ENCODE data around the gene KIAA0825. TPM values are rescaled to one million over a fixed set of nuclear protein-coding genes. Genes with fewer than 3 reads are reported as not detected.

KIAA0825 gene
- total and polyA plus RNA-seq, 4 donors: 0.54 to 4.3 (median 3.7) TPM; not detected in 1

DNA sequence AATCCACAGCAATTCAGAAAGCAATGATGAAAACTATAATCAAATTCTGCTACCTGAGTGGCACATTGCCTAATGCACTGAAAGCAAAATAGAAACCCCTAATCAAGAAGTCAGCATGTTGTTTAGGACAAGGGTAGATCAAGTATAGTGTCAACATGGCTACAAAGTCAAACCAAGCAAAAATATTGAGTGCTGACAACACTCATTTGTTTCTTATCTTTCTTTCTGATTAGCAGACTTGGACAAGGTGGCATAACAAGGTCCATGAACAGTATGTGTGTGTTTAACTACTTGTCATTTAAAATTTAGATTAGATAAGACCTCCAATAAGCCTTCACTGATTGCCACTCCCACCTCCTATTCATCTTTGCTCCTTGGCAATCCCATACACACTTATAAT is 332.4 kb downstream of the KIAA0825 start:
- Histone ChIP-seq H3K4me1 (ENCODE audit: control insufficient read depth in 1 of 2, insufficient read depth in 2 of 2, low read length in 2 of 2) (peaks cover 1 to 3% of the 10 kb centered on the region in 2 donors), H3K4me3 (ENCODE audit: low read length in 2 of 2) (no peak overlapping the region), H3K36me3 (ENCODE audit: control insufficient read depth in 1 of 2, insufficient read depth in 2 of 2, low read length in 1 of 2) (no peaks in the 10 kb centered on the region), H3K9me3 (ENCODE audit: control insufficient read depth, low read length) (no peaks in the 10 kb centered on the region), H3K27ac (ENCODE audit: low read depth in 1 of 2, low read length in 2 of 2) (no peak overlapping the region), H3K27me3 (ENCODE audit: control insufficient read depth in 1 of 2, insufficient read depth in 2 of 2, low read length in 1 of 2) (no peaks in the 10 kb centered on the region)
- intact Hi-C loops (cut with DNase I): no loop called here
- ATAC-seq (ENCODE audit: low FRiP score) (no peak), DNase-seq (no peak)

DNA sequence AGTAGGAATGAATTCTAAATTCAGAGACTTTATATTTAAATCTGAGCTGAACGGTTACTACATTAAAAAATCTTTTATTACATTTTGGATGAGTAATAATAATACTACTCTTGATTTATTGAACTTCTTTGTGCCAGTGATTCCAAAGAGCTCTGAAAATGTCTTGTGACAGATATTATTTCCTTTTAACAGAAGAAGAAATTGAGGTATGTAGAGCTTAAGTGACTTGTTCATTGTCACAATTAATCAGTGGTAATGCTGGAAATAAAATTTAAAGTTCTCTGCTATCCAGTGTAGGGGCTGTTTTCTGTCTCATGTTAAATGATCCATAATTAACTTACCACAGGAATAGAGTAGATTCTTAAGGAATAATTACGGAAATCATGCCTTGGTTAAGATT is 335.3 kb downstream of the KIAA0825 start:
- intact Hi-C loops (cut with DNase I): no loop called here
- DNase-seq: no peak
- no peak for ATAC-seq (ENCODE audit: low FRiP score)
- Histone ChIP-seq H3K9me3 (ENCODE audit: control insufficient read depth, low read length) (no peaks in the 10 kb centered on the region), H3K4me3 (ENCODE audit: low read length in 2 of 2) (no peak overlapping the region), H3K36me3 (ENCODE audit: control insufficient read depth in 1 of 2, insufficient read depth in 2 of 2, low read length in 1 of 2) (no peaks in the 10 kb centered on the region), H3K27ac (ENCODE audit: low read depth in 1 of 2, low read length in 2 of 2) (no peak overlapping the region), H3K27me3 (ENCODE audit: control insufficient read depth in 1 of 2, insufficient read depth in 2 of 2, low read length in 1 of 2) (no peaks in the 10 kb centered on the region), H3K4me1 (ENCODE audit: control insufficient read depth in 1 of 2, insufficient read depth in 2 of 2, low read length in 2 of 2) (no peaks in the 10 kb centered on the region)
- 79 to 80% methylated on average over 2 of the region's 2 CpGs for WGBS, 2 donors

DNA sequence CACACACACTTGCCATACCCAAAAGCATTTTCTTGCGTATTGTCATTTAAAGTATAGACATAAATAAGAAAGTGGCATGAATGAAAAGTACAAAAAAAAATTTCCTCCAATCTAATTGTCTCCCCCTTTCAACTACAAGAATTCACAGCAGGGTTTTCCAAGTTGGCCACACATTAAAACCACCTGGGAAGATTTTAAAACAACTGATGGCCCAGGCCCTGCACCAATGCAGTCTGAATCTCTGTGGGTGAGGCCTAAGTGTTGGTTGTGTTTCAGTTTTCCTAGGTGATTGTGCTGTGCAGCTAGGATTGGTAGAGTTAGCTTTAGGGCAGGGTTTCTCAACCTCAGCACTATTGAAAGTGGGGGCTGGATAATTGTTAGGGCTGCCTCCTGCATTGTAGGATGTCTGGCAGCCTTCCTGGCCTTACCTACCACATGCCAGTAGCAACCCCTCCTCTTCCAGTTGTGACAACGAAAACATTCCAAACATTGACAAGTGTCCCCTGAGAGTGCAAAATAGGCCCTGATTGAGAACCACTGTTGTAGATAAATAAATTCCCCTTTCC is 337.1 kb downstream of the KIAA0825 start:
- WGBS, 2 donors: 66 to 82% methylated on average over 2 of the region's 2 CpGs
- no peak for DNase-seq
- ATAC-seq (ENCODE audit: low FRiP score): no peak
- H3K27me3 ChIP-seq (ENCODE audit: control insufficient read depth in 1 of 2, insufficient read depth in 2 of 2, low read length in 1 of 2): peaks cover 0 to 1% of the 10 kb centered on the region in 2 donors
- no peaks in the 10 kb centered on the region for H3K9me3 ChIP-seq (ENCODE audit: control insufficient read depth, low read length)
- H3K36me3 ChIP-seq (ENCODE audit: control insufficient read depth in 1 of 2, insufficient read depth in 2 of 2, low read length in 1 of 2): no peaks in the 10 kb centered on the region
- H3K4me3 ChIP-seq (ENCODE audit: low read length in 2 of 2): no peak overlapping the region
- H3K27ac ChIP-seq (ENCODE audit: low read depth in 1 of 2, low read length in 2 of 2): no peak overlapping the region
- intact Hi-C loops (cut with DNase I): no loop called here
- no peaks in the 10 kb centered on the region for H3K4me1 ChIP-seq (ENCODE audit: control insufficient read depth in 1 of 2, insufficient read depth in 2 of 2, low read length in 2 of 2)

DNA sequence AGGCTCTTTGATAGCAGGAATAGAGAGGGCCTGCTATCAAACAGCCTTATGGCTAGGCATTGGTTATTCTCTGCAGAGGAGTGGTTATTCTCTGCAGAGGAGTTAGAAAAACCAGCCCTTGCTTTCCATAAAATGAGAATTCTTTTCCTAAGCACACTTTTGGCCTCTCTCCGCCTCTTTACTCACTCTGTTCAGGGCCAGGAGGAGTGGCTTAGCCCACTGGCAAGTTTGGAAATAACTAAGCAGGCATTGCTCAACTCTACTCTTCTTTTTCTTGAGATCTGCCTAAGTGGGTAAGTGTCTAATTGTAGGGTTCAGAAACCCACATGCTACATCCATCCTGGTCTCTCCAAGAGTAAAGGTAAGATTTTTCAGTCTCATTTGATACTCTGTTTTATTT is 341.7 kb downstream of the KIAA0825 start:
- Histone ChIP-seq H3K4me3 (ENCODE audit: low read length in 2 of 2) (no peak overlapping the region), H3K4me1 (ENCODE audit: control insufficient read depth in 1 of 2, insufficient read depth in 2 of 2, low read length in 2 of 2) (no peaks in the 10 kb centered on the region), H3K36me3 (ENCODE audit: control insufficient read depth in 1 of 2, insufficient read depth in 2 of 2, low read length in 1 of 2) (no peaks in the 10 kb centered on the region), H3K9me3 (ENCODE audit: control insufficient read depth, low read length) (no peaks in the 10 kb centered on the region), H3K27me3 (ENCODE audit: control insufficient read depth in 1 of 2, insufficient read depth in 2 of 2, low read length in 1 of 2) (peaks cover 0 to 1% of the 10 kb centered on the region in 2 donors), H3K27ac (ENCODE audit: low read depth in 1 of 2, low read length in 2 of 2) (no peak overlapping the region)
- 71 to 87% methylated on average over 1 of the region's 1 CpG for WGBS, 2 donors
- ATAC-seq (ENCODE audit: low FRiP score): no peak
- DNase-seq: no peak
- intact Hi-C loops (cut with DNase I): no loop called here

DNA sequence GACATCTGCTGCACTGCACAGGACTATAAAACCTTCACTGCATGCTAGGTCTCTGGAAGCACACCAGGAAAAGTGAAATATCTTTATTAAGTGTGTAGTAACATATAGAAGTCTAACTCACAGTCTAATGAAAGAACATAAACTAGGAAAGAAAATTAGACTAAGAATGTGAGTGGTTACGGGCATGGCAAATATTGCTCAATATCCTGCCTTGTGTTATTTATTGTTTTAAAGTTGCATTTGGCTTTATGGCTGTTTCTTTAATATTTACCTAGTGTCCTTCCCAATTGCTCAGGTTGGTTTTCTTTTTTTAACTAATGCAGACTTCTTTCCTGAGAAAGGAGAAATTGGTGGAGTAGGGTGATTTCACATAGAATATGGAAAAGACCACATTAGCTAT is 342.4 kb downstream of the KIAA0825 start:
- Histone ChIP-seq H3K4me3 (ENCODE audit: low read length in 2 of 2) (no peak overlapping the region), H3K27ac (ENCODE audit: low read depth in 1 of 2, low read length in 2 of 2) (no peak overlapping the region), H3K36me3 (ENCODE audit: control insufficient read depth in 1 of 2, insufficient read depth in 2 of 2, low read length in 1 of 2) (no peaks in the 10 kb centered on the region), H3K4me1 (ENCODE audit: control insufficient read depth in 1 of 2, insufficient read depth in 2 of 2, low read length in 2 of 2) (no peaks in the 10 kb centered on the region), H3K27me3 (ENCODE audit: control insufficient read depth in 1 of 2, insufficient read depth in 2 of 2, low read length in 1 of 2) (peaks cover 0 to 1% of the 10 kb centered on the region in 2 donors), H3K9me3 (ENCODE audit: control insufficient read depth, low read length) (no peaks in the 10 kb centered on the region)
- DNase-seq (no peak), ATAC-seq (ENCODE audit: low FRiP score) (no peak)
- intact Hi-C loops (cut with DNase I): no loop called here
- WGBS, 2 donors: 94 to 95% methylated on average over 1 of the region's 1 CpG

DNA sequence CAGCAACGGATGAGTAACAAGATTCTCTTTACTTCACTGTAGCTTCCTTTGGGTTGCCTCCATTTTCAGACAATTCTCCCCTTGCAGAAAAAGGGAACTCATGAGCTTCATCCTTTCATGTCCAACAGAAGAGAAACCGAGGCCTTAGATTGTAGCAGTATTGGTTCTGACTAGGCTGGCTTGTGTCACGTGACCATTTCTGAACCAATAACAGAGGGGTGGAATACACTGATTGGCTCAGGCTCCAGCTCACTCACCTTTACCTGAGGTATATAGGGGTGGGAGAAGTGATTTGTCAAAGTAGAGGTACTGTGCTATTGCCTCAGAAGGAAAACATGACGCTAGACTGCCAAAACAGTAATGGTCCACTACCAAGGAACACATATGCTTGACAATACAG is 343.7 kb downstream of the KIAA0825 start:
- Histone ChIP-seq H3K27me3 (ENCODE audit: control insufficient read depth in 1 of 2, insufficient read depth in 2 of 2, low read length in 1 of 2) (peaks cover 0 to 1% of the 10 kb centered on the region in 2 donors), H3K9me3 (ENCODE audit: control insufficient read depth, low read length) (no peaks in the 10 kb centered on the region), H3K27ac (ENCODE audit: low read depth in 1 of 2, low read length in 2 of 2) (no peak overlapping the region), H3K4me3 (ENCODE audit: low read length in 2 of 2) (no peak overlapping the region), H3K4me1 (ENCODE audit: control insufficient read depth in 1 of 2, insufficient read depth in 2 of 2, low read length in 2 of 2) (no peaks in the 10 kb centered on the region), H3K36me3 (ENCODE audit: control insufficient read depth in 1 of 2, insufficient read depth in 2 of 2, low read length in 1 of 2) (no peaks in the 10 kb centered on the region)
- ATAC-seq (ENCODE audit: low FRiP score) (no peak), DNase-seq (no peak)
- WGBS, 2 donors: 91 to 93% methylated on average over 4 of the region's 4 CpGs
- intact Hi-C loops (cut with DNase I): no loop called here

DNA sequence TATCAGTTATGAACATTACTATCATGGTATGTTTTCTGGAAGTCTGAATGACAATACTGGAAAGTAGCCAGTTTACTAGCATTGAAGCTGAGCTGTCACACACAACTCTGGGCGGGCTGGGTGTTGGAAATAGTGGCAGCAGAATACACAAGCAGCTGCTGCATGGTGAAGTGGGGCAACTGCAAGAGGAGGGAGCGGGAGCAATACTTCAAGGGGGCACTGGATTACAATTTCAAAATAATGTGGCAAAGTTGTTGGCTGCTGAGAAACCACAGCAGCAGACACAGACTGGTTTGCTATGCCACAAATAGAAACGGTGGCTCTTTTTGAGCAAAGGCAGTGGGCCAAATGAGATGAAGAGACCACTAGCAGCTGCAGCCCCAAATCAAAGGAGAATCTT is 350.2 kb downstream of the KIAA0825 start:
- no peak overlapping the region for H3K27ac ChIP-seq (ENCODE audit: low read depth in 1 of 2, low read length in 2 of 2)
- H3K27me3 ChIP-seq (ENCODE audit: control insufficient read depth in 1 of 2, insufficient read depth in 2 of 2, low read length in 1 of 2): no peaks in the 10 kb centered on the region
- H3K4me1 ChIP-seq (ENCODE audit: control insufficient read depth in 1 of 2, insufficient read depth in 2 of 2, low read length in 2 of 2): no peaks in the 10 kb centered on the region
- no peak for ATAC-seq (ENCODE audit: low FRiP score)
- no peak for DNase-seq
- 81% methylated on average over 3 of the region's 3 CpGs for WGBS, 2 donors
- intact Hi-C loops (cut with DNase I): no loop called here
- H3K4me3 ChIP-seq (ENCODE audit: low read length in 2 of 2): no peak overlapping the region
- no peaks in the 10 kb centered on the region for H3K9me3 ChIP-seq (ENCODE audit: control insufficient read depth, low read length)
- H3K36me3 ChIP-seq (ENCODE audit: control insufficient read depth in 1 of 2, insufficient read depth in 2 of 2, low read length in 1 of 2): no peaks in the 10 kb centered on the region

DNA sequence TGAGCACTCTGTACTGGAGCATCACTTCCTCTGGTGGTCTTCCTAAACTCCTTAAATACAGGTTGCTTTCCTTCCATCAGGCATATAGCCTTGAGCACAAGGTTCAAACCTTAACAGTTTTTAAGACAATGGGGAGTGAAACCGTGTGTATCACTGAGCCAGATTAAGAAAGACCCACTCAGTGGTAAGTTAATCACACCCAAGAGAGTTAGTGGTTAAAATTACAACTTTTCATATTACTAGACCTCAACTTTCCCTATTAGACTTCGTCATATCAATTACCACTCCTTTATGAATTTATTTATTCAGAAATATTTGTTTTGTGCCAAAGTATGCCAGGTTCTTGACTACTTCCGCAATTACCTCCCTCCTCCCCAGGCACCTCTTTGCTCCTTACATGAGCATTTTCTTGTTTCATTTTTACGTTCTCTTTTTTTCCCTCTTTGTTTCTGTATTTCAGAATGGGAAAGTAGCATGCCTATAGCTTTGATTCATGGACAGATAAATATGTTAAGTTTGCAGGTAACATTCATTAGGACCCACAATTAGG is 351.0 kb downstream of the KIAA0825 start:
- 77 to 81% methylated on average over 4 of the region's 4 CpGs for WGBS, 2 donors
- no peak for ATAC-seq (ENCODE audit: low FRiP score)
- Histone ChIP-seq H3K4me3 (ENCODE audit: low read length in 2 of 2) (no peak overlapping the region), H3K27ac (ENCODE audit: low read depth in 1 of 2, low read length in 2 of 2) (no peak overlapping the region), H3K27me3 (ENCODE audit: control insufficient read depth in 1 of 2, insufficient read depth in 2 of 2, low read length in 1 of 2) (no peaks in the 10 kb centered on the region), H3K36me3 (ENCODE audit: control insufficient read depth in 1 of 2, insufficient read depth in 2 of 2, low read length in 1 of 2) (no peaks in the 10 kb centered on the region), H3K4me1 (ENCODE audit: control insufficient read depth in 1 of 2, insufficient read depth in 2 of 2, low read length in 2 of 2) (no peaks in the 10 kb centered on the region), H3K9me3 (ENCODE audit: control insufficient read depth, low read length) (no peaks in the 10 kb centered on the region)
- intact Hi-C loops (cut with DNase I): no loop called here
- no peak for DNase-seq

DNA sequence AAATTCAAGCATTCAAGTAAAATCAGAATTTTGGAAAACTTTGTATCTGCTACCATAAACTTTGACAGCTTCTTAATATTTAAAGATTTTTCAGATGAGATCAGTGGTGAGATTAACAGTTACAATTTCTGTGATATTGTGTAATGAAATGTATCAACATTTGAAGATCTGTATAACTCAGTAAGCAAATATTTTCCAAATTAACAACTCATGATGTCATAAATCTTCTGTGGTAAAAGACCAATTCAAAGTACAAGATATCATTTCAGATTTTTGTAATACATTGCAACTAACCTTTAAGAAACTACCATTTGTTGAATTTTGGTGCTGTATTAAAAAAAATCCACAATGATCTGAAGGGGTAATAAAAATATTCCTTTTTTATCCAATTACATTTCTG is 352.2 kb downstream of the KIAA0825 start:
- no peaks in the 10 kb centered on the region for H3K36me3 ChIP-seq (ENCODE audit: control insufficient read depth in 1 of 2, insufficient read depth in 2 of 2, low read length in 1 of 2)
- no peaks in the 10 kb centered on the region for H3K4me1 ChIP-seq (ENCODE audit: control insufficient read depth in 1 of 2, insufficient read depth in 2 of 2, low read length in 2 of 2)
- H3K4me3 ChIP-seq (ENCODE audit: low read length in 2 of 2): no peak overlapping the region
- no peak overlapping the region for H3K27ac ChIP-seq (ENCODE audit: low read depth in 1 of 2, low read length in 2 of 2)
- no peaks in the 10 kb centered on the region for H3K27me3 ChIP-seq (ENCODE audit: control insufficient read depth in 1 of 2, insufficient read depth in 2 of 2, low read length in 1 of 2)
- no peaks in the 10 kb centered on the region for H3K9me3 ChIP-seq (ENCODE audit: control insufficient read depth, low read length)
- no peak for DNase-seq
- ATAC-seq (ENCODE audit: low FRiP score): no peak
- intact Hi-C loops (cut with DNase I): no loop called here
